ENCODE results near the gene MAP6D1.
A peak's percentile ranks its signal among the peaks of the same experiment; 100 is the strongest.
"Not testable (repeated sequence)": the region's sequence is repeated elsewhere in the genome, so short reads cannot be mapped to it uniquely, and the experiment has no call there.

MAP6D1 gene

GRCh38 chr3:183796372-183796771 is 29.0 kb downstream of the MAP6D1 start:
- no peak for DNase-seq

GRCh38 chr3:183794452-183794851 is 30.9 kb downstream of the MAP6D1 start:
- no peak for DNase-seq

- no peak for DNase-seq
These were observed 32.4 kb downstream of the MAP6D1 start for GRCh38 chr3:183792976-183793375.

GRCh38 chr3:183790700-183791099 is 34.7 kb downstream of the MAP6D1 start:
- no peak for DNase-seq

- DNase-seq = no peak
These were observed 35.6 kb downstream of the MAP6D1 start for GRCh38 chr3:183789826-183790225.

- DNase-seq = not testable (repeated sequence)
These were observed 40.9 kb downstream of the MAP6D1 start for GRCh38 chr3:183784503-183784902.

GRCh38 chr3:183782576-183783276 is 42.7 kb downstream of the MAP6D1 start:
- DNase-seq = no peak

- no peak for DNase-seq
These were observed 44.1 kb downstream of the MAP6D1 start for GRCh38 chr3:183781246-183781645.

- DNase-seq = no peak
These were observed 45.4 kb downstream of the MAP6D1 start for GRCh38 chr3:183779896-183780465.

- DNase-seq = no peak
These were observed 48.3 kb downstream of the MAP6D1 start for GRCh38 chr3:183777016-183777618.

- not testable (repeated sequence) for DNase-seq
These were observed 48.9 kb downstream of the MAP6D1 start for GRCh38 chr3:183776451-183776850.

- no peak for DNase-seq
These were observed 49.6 kb downstream of the MAP6D1 start for GRCh38 chr3:183775781-183776180.

GRCh38 chr3:183774631-183775030 is 50.7 kb downstream of the MAP6D1 start:
- no peak for DNase-seq

- DNase-seq = no peak
These were observed 55.9 kb downstream of the MAP6D1 start for GRCh38 chr3:183769453-183769852.

- no peak for DNase-seq
These were observed 57.3 kb downstream of the MAP6D1 start for GRCh38 chr3:183768114-183768513.

- DNase-seq = peak; percentile 66 to 80
These were observed 58.4 kb downstream of the MAP6D1 start for GRCh38 chr3:183766745-183767606.

GRCh38 chr3:183766107-183766506 is 59.3 kb downstream of the MAP6D1 start:
- DNase-seq = no peak

All from CD4-positive, alpha-beta T cell treated with Interferon alpha-2 for 1 hour (primary cell).